Measurements from ENCODE around the gene BDNF.

DNA sequence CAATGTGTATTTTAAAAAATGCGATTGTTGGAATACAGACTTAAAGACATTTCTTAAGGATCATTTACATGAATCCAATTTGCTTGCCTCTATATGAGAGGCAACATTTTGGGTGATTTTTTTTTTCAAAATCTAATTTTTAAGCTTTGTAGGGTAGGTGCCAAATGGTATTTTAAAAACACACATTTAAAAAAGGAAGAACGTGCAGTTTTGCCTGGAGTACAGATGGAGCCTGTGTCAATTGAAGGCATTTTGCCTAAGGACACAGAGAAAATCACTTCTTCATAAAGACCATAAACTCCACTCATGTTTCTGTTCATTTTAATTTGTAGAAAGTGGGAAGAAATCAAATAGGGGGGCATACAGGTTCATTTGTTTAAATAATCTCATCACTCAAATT lies 91.3 kb downstream of the BDNF start:
- TF ChIP-seq, protein P1, sequence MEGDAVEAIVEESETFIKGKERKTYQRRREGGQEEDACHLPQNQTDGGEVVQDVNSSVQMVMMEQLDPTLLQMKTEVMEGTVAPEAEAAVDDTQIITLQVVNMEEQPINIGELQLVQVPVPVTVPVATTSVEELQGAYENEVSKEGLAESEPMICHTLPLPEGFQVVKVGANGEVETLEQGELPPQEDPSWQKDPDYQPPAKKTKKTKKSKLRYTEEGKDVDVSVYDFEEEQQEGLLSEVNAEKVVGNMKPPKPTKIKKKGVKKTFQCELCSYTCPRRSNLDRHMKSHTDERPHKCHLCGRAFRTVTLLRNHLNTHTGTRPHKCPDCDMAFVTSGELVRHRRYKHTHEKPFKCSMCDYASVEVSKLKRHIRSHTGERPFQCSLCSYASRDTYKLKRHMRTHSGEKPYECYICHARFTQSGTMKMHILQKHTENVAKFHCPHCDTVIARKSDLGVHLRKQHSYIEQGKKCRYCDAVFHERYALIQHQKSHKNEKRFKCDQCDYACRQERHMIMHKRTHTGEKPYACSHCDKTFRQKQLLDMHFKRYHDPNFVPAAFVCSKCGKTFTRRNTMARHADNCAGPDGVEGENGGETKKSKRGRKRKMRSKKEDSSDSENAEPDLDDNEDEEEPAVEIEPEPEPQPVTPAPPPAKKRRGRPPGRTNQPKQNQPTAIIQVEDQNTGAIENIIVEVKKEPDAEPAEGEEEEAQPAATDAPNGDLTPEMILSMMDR (IDR thresholded peaks at IDR 0.05; ENCODE audit: poor library complexity, severe bottlenecking), result no peak
- TF ChIP-seq TAF1 (IDR thresholded peaks at IDR 0.05; ENCODE audit: low read depth) (no peak), MXI1 (conservative IDR thresholded peaks at IDR 0.05; ENCODE audit: poor library complexity, severe bottlenecking) (no peak), POLR2AphosphoS5 (IDR thresholded peaks at IDR 0.05) (no peak)
- TF ChIP-seq, protein P2, sequence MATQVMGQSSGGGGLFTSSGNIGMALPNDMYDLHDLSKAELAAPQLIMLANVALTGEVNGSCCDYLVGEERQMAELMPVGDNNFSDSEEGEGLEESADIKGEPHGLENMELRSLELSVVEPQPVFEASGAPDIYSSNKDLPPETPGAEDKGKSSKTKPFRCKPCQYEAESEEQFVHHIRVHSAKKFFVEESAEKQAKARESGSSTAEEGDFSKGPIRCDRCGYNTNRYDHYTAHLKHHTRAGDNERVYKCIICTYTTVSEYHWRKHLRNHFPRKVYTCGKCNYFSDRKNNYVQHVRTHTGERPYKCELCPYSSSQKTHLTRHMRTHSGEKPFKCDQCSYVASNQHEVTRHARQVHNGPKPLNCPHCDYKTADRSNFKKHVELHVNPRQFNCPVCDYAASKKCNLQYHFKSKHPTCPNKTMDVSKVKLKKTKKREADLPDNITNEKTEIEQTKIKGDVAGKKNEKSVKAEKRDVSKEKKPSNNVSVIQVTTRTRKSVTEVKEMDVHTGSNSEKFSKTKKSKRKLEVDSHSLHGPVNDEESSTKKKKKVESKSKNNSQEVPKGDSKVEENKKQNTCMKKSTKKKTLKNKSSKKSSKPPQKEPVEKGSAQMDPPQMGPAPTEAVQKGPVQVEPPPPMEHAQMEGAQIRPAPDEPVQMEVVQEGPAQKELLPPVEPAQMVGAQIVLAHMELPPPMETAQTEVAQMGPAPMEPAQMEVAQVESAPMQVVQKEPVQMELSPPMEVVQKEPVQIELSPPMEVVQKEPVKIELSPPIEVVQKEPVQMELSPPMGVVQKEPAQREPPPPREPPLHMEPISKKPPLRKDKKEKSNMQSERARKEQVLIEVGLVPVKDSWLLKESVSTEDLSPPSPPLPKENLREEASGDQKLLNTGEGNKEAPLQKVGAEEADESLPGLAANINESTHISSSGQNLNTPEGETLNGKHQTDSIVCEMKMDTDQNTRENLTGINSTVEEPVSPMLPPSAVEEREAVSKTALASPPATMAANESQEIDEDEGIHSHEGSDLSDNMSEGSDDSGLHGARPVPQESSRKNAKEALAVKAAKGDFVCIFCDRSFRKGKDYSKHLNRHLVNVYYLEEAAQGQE (IDR thresholded peaks at IDR 0.05; ENCODE audit: borderline replicate concordance), result no peak

Data from neural cell (in vitro differentiated cells).